Measurements from ENCODE around the gene ENOX2.

- no peak for TF ChIP-seq YY1 (IDR thresholded peaks at IDR 0.05; ENCODE audit: insufficient read depth, insufficient read length)
- no peak for TF ChIP-seq SUZ12 (IDR thresholded peaks at IDR 0.05; ENCODE audit: extremely low read depth, insufficient read depth, insufficient read length)
These were observed 131.4 kb downstream of the ENOX2 start for GRCh38 chrX:130771648-130772047.

Measured in NT2/D1 (cell line).